Aorta (tissue), 5 donors: ENCODE data around the gene LARGE1. TPM values are rescaled to one million over a fixed set of nuclear protein-coding genes. Genes with fewer than 3 reads are reported as not detected.

Experiments
- ATAC-seq: fragments of 200-7000 bp; cut with Tn5 transposase; one replicate; pipeline ENCODE4 v1.9.1; 2022; ENCODE audit warnings: moderate library complexity; ENCODE audit not compliant: low FRiP score
- DNase-seq, 2 donors: peaks; one replicate each; pipeline ENCODE4 v3.0.0-alpha.2; 2020
- H3K27ac ChIP-seq, 2 donors: one replicate each; pipeline ENCODE4 v1.5.1; 2013; ENCODE audit warnings: low read length in 2 of 2, mild to moderate bottlenecking in 2 of 2, moderate library complexity in 2 of 2, control low read depth in 1 of 2, inconsistent platforms in 1 of 2, low read depth in 1 of 2
- H3K27me3 ChIP-seq, 2 donors: one replicate each; pipeline ENCODE4 v1.6.1; 2013; ENCODE audit warnings: control low read depth in 1 of 2, low read length in 1 of 2, mild to moderate bottlenecking in 1 of 2, moderate library complexity in 1 of 2; ENCODE audit not compliant: insufficient read depth in 2 of 2, control insufficient read depth in 1 of 2
- H3K36me3 ChIP-seq, 2 donors: one replicate each; pipeline ENCODE4 v1.6.1; 2013; ENCODE audit warnings: control low read depth in 1 of 2, low read length in 1 of 2, mild to moderate bottlenecking in 1 of 2; ENCODE audit not compliant: insufficient read depth in 2 of 2, control insufficient read depth in 1 of 2
- H3K4me1 ChIP-seq, 2 donors: one replicate each; pipeline ENCODE4 v1.6.1; 2013; ENCODE audit warnings: low read length in 2 of 2, control low read depth in 1 of 2, mild to moderate bottlenecking in 1 of 2, moderate library complexity in 1 of 2; ENCODE audit not compliant: insufficient read depth in 2 of 2, control insufficient read depth in 1 of 2
- H3K4me3 ChIP-seq, 2 donors: one replicate each; pipeline ENCODE4 v1.5.1; 2013; ENCODE audit warnings: low read length in 2 of 2, control low read depth in 1 of 2, mild to moderate bottlenecking in 1 of 2
- H3K9me3 ChIP-seq: one replicate; pipeline ENCODE4 v1.6.1; 2013; ENCODE audit warnings: mild to moderate bottlenecking, low read length; ENCODE audit not compliant: control insufficient read depth
- WGBS, 2 donors: extraction: QIAGEN DNeasy Blood & Tissue Kit; methylation state at CpG; one replicate each; pipeline ENCODE4 v1.1.7; 2013; 5-methylcytosine and 5-hydroxymethylcytosine counted together
- intact Hi-C, 2 donors: fragments of 100-400 bp; cut with DNase I; formaldehyde crosslinking; loops; one replicate each; pipeline versions ENCODE4 v1.14.2 to v1.15.0; 2022
- polyA plus RNA-seq, 2 donors: library from polyadenylated mRNA; stranded (reverse); fragments of 200-250 nt; gene quantifications; one replicate each; pipeline ENCODE4 v1.2.3, GENCODE V29; 2013
- total RNA-seq, 2 donors: library from RNA; stranded (reverse); fragmentation: NEBNext Ultra II Directional; extraction: Animal tissue kit (Norgen Biotek cat#: 25700); gene quantifications; one replicate each; pipeline ENCODE4 v1.2.1, GENCODE V29; 2021
- donor health status: healthy with polysubstance abuse.
- donor health status: Bipolar disorder and iron deficiency.
- donor health status: DM: no; HTN: no; CAD: no.
- donor health status: DM: no; HTN: no; CAD: no.
- donor health status: DM: yes; HTN: yes; CAD: no.

Gene LARGE1
- total and polyA plus RNA-seq, 4 donors: 2.6 to 52.5 (median 24.0) TPM

DNA sequence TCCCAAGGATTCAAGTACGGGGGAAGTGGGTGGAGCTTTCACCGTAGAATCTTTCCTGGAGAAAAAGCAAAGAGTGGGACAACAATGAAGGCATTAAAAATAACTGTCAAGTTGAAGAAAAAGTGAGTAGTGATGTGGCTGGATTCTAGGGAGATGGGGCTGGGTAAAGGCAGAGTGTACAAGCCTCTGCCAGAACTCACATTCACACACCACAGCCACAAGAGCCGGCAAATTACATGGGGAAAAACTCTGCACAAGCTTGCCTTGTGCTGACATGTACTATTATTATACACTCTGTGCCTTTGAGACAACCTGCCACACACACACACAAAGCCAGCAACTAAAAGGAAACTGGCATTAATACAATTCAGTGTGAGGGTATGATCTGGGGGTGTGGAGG lies 182.6 kb downstream of the LARGE1 start:
- DNase-seq: no peak
- Histone ChIP-seq H3K9me3 (no peaks in the 10 kb centered on the region), H3K4me1 (no peaks in the 10 kb centered on the region), H3K36me3 (no peaks in the 10 kb centered on the region), H3K4me3 (no peak overlapping the region), H3K27me3 (no peaks in the 10 kb centered on the region), H3K27ac (no peak overlapping the region)
- WGBS, 2 donors: 68 to 71% methylated on average over 3 of the region's 3 CpGs
- no peak for ATAC-seq
- intact Hi-C loops: no loop called here

DNA sequence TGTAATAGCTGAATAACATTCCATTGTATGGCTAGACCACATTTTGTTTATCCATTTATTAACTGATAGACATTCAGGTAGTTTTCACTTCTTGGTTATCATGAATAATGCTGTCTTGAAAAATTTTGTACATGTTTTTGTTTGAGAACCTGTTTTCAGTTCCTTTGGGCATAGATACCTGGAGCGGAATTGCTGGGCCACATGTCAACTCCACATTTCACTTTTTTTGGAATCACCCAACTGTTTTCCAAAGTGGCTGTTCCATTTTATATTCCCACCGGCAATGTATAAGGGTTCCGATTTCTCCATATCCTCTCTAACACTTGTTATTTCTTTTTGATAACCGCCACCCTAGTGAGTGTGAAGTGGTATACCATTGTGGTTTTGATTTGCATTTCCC lies 184.3 kb downstream of the LARGE1 start:
- ATAC-seq: no peak
- intact Hi-C loops: no loop called here
- Histone ChIP-seq H3K4me3 (no peak overlapping the region), H3K27ac (no peak overlapping the region), H3K9me3 (no peaks in the 10 kb centered on the region), H3K27me3 (no peaks in the 10 kb centered on the region), H3K4me1 (no peaks in the 10 kb centered on the region), H3K36me3 (no peaks in the 10 kb centered on the region)
- no peak for DNase-seq
- WGBS, 2 donors: 96 to 98% methylated on average over 4 of the region's 4 CpGs

DNA sequence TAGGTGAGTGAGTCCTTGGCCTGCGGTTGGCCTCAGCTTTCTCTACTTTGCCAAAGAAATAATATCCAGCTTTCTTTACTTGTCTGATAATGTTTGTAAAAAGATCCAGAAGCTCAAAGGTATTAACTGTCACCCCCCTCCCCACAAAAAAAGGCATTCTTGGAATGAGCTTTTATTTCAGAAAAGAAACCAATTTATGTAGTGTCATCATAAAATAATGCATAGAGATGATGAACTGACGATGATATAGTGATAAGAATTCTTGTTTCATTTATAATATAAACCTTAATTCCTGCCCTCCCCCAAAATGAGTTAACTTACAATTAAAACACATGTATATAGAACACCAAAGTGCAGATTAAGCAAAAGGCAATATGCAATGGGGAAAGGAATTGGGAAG lies 191.4 kb downstream of the LARGE1 start:
- H3K27ac ChIP-seq: no peak overlapping the region
- WGBS, 2 donors: 67 to 95% methylated on average over 2 of the region's 2 CpGs
- H3K4me1 ChIP-seq: peaks cover 2 to 6% of the 10 kb centered on the region in 2 donors
- no peaks in the 10 kb centered on the region for H3K9me3 ChIP-seq
- no peak overlapping the region for H3K4me3 ChIP-seq
- no peaks in the 10 kb centered on the region for H3K27me3 ChIP-seq
- intact Hi-C loops: loop anchor here (10.0 kb wide), 3 partner anchors 116 to 454 kb away; no protein-coding TSS in a partner anchor
- H3K36me3 ChIP-seq: no peaks in the 10 kb centered on the region
- no peak for ATAC-seq
- DNase-seq: no peak

DNA sequence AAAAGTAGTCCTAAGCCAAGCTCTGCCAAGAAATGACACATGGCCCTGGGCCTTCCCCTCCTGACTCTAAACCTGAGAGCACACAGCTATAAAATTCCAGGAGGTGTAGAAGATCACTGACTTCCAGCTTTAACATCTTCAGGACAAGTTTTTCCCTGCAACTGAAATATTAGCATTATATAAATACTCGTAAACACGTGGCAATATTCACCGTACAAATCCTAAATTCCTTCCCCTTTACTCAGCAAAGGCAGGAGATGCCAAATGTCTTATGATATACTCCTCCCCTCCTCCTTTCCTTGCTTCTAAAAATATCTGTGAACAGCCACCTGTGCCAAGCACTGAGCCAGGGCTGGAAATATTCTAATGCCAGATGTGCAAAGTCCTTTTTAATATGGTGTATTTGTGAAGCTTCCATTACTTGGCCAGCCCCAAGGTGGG lies 194.0 kb downstream of the LARGE1 start:
- Histone ChIP-seq H3K27ac (peak overlapping the region in 1 of 2 donors; percentile 45), H3K4me3 (no peak overlapping the region), H3K9me3 (no peaks in the 10 kb centered on the region), H3K27me3 (no peaks in the 10 kb centered on the region), H3K4me1 (peaks cover 2 to 6% of the 10 kb centered on the region in 2 donors), H3K36me3 (no peaks in the 10 kb centered on the region)
- intact Hi-C loops: loop anchor here (10.0 kb wide), 3 partner anchors 118 to 452 kb away; no protein-coding TSS in a partner anchor
- DNase-seq (no peak), ATAC-seq (peak; percentile 69)
- 4 to 9% methylated on average over 3 of the region's 3 CpGs for WGBS, 2 donors

DNA sequence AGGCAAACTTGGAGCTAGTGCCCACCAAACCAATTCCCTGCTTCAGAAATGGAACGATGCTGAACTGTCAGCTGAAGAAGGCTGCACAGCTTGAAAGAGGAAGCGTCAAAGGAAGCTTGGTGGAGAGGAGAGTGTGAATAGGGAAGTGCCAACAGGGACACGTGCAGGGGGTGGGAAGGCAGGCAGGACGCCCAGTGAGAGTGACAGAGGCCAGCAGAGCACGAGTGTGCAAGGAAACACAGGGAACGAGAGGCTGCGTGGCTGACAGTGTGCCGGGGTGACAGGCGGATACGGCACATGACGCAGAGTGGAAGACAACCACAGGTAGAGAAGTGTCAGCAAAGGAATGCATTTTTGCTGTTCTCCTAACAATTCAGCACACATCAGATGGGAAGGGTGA lies 196.4 kb downstream of the LARGE1 start:
- Histone ChIP-seq H3K36me3 (no peaks in the 10 kb centered on the region), H3K9me3 (no peaks in the 10 kb centered on the region), H3K27ac (no peak overlapping the region), H3K4me1 (peaks cover 2 to 6% of the 10 kb centered on the region in 2 donors), H3K27me3 (no peaks in the 10 kb centered on the region), H3K4me3 (no peak overlapping the region)
- intact Hi-C loops: loop anchor here (5.0 to 10.0 kb wide), 4 partner anchors 121 to 449 kb away; partner anchors contain the start of gene LARGE1 (in 1 of the 2)
- DNase-seq: peak in 1 of 2 donors; percentile 68
- 82 to 85% methylated on average over 11 of the region's 11 CpGs for WGBS, 2 donors
- no peak for ATAC-seq

DNA sequence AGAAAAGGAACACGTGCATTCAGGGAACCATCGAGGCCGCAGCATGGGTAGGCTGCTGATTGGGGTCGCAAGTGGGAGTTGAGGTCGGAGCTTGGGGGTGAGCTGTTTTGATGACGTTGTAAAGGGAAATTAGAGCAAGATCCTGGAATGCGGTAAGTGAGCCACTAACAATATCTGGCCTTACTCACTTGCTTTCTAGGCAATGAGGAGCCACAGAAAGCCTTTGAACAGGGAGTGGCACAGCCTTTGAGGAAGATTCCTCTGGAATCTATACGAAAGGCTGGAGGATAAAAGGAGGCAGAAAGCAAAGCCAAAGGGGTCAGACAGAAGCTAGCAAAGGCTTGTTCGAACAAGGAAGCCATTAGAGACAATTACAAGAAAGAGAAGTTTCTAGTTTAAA lies 197.5 kb downstream of the LARGE1 start:
- no peak overlapping the region for H3K27ac ChIP-seq
- WGBS, 2 donors: 80 to 83% methylated on average over 9 of the region's 9 CpGs
- no peaks in the 10 kb centered on the region for H3K36me3 ChIP-seq
- intact Hi-C loops: loop anchor here (5.0 to 10.0 kb wide), 4 partner anchors 122 to 448 kb away; partner anchors contain the start of gene LARGE1 (in 1 of the 2)
- H3K9me3 ChIP-seq: no peaks in the 10 kb centered on the region
- no peak overlapping the region for H3K4me3 ChIP-seq
- DNase-seq: no peak
- H3K4me1 ChIP-seq: peaks cover 2 to 6% of the 10 kb centered on the region in 2 donors
- ATAC-seq: no peak
- H3K27me3 ChIP-seq: no peaks in the 10 kb centered on the region

DNA sequence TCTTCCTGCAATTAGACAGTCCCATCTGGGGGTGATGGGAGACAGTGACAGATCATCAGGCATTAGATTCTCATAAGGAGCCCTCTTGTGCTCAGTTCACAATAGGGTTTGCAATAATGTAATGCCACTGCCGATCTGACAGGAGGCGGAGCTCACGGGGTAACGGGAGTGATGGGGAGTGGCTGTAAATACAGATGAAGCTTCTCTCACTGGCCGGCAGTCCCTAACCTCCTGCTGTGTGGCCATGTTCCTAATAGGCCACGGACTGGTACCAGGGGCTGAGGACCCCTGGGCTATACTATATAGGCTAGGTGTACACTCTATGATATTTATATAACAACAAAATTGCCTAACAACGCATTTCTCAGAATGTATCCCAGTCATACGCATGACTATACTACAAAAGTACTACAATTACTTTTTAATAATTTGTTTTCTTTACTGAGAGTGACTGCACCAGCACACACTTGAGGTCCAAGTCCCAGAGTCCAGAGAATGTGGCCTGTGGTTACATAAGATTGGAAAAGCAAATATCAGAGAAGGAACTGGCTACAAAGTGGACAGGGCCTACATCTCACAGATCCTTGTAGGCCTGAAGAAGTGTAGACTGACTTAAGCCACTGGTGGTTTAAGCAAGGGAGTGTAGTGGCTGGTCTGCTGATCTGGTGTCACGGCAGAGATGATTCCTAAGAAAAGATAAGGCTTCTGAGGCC lies 200.0 kb downstream of the LARGE1 start:
- Histone ChIP-seq H3K4me1 (no peaks in the 10 kb centered on the region), H3K9me3 (no peaks in the 10 kb centered on the region), H3K4me3 (no peak overlapping the region), H3K36me3 (no peaks in the 10 kb centered on the region), H3K27me3 (no peaks in the 10 kb centered on the region), H3K27ac (no peak overlapping the region)
- intact Hi-C loops: loop anchor here (5.0 to 10.0 kb wide), 4 partner anchors 124 to 446 kb away; partner anchors contain the start of gene LARGE1 (in 1 of the 2)
- DNase-seq: no peak
- ATAC-seq: no peak
- WGBS, 2 donors: 85% methylated on average over 9 of the region's 9 CpGs

DNA sequence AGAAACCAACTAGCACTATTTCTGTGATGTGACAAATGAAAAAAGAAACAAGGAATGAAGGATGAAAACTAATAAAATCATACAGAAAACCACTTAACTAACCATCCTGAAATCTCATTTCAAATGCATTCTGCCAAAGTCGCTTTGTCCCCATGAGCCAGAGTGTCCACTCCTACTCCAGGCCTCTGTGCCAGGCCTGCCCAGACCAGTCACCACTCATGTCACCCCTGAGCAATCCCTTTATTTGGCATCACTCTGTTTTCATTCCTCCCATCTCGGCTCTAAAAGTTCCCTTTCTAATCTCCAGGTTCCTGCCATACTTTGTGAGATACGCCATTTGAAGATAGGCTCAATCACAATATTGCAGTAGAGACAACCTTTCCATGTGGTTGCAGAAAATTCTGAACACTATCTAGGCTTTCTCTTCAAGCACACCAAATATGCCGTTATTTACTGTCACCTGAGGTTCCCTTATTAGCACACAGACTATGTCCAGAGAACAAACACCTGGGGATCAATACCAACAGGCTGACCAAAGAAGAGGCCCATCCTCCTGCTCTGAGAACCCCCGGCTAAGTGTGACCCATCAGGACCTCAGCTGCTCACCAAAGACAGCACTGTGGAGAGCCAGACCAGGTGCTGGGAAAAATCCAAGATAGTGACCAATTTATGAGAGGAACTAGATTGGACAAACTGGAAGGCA lies 202.4 kb downstream of the LARGE1 start:
- H3K4me3 ChIP-seq: no peak overlapping the region
- H3K27me3 ChIP-seq: no peaks in the 10 kb centered on the region
- intact Hi-C loops: no loop called here
- ATAC-seq (no peak), DNase-seq (no peak)
- H3K4me1 ChIP-seq: no peaks in the 10 kb centered on the region
- H3K36me3 ChIP-seq: no peaks in the 10 kb centered on the region
- 71% methylated on average over 5 of the region's 5 CpGs for WGBS, 2 donors
- peaks cover 3% of the 10 kb centered on the region for H3K9me3 ChIP-seq
- H3K27ac ChIP-seq: no peak overlapping the region
